Pancreas (tissue), 10 donors: ENCODE results near the gene MYBPHL. TPM values are rescaled to one million over a fixed set of nuclear protein-coding genes. Genes with fewer than 3 reads are reported as not detected.

Experiments used
- ATAC-seq, 4 donors: fragments of 200-7000 bp; cut with Tn5 transposase; one replicate each; pipeline versions ENCODE4 v1.8.0 to v1.9.1; 2020; ENCODE audit warnings: mild to moderate bottlenecking in 4 of 4, moderate library complexity in 4 of 4
- DNase-seq, 6 donors: peaks; one replicate each; pipeline ENCODE4 v3.0.0-alpha.2; 2020
- FAIRE-seq: peaks from 2 replicates; lab custom pipeline; 2012; peaks lifted over from hg19 to GRCh38; lab: Jason Lieb, UNC
- H3K27ac ChIP-seq, 4 donors: fragments of 200-600 bp; sonication (generic); 1 replicate in 3 of 4; 2 replicates in 1 of 4; pipeline versions ENCODE4 v1.5.0 to v1.8.0; 2020
- H3K27me3 ChIP-seq, 4 donors: fragments of 200-600 bp; one replicate each; pipeline ENCODE4 v1.8.0; 2021
- H3K36me3 ChIP-seq, 3 donors: fragments of 200-600 bp; sonication (generic) in 1 of 3; one replicate each; pipeline versions ENCODE4 v1.5.0 to v1.8.0; 2020 to 2021
- H3K4me1 ChIP-seq, 3 donors: fragments of 200-600 bp; one replicate each; pipeline ENCODE4 v1.8.0; 2021
- H3K4me3 ChIP-seq, 4 donors: fragments of 200-600 bp; sonication (generic) in 2 of 4; one replicate each; pipeline versions ENCODE4 v1.5.0 to v1.8.0; 2020 to 2021
- H3K9me3 ChIP-seq, 4 donors: fragments of 200-600 bp; one replicate each; pipeline ENCODE4 v1.8.0; 2021
- CTCF ChIP-seq, 4 donors: fragments of 200-600 bp; sonication (generic) in 3 of 4; IDR thresholded peaks; one replicate each; pipeline versions ENCODE4 v1.5.0 to v1.8.0; 2021; ENCODE audit warnings: antibody characterized with exemption in 4 of 4
- WGBS, 2 donors: extraction: QIAGEN DNeasy Blood & Tissue Kit; methylation state at CpG; one replicate each; pipeline ENCODE4 v1.1.7; 2013; 5-methylcytosine and 5-hydroxymethylcytosine counted together
- intact Hi-C, 3 donors: fragments of 100-400 bp; cut with DNase I; formaldehyde crosslinking; loops; one replicate each; pipeline versions ENCODE4 v1.11.1 to v1.14.2; 2022
- polyA plus RNA-seq, 2 donors: library from polyadenylated mRNA; stranded (reverse); fragments of 200-250 nt; gene quantifications; one replicate each; pipeline ENCODE4 v1.2.3, GENCODE V29; 2013
- total RNA-seq, 6 donors: library from RNA; stranded (reverse); fragmentation: NEBNext Ultra II Directional in 4 of 6; extraction: Animal tissue kit (Norgen Biotek cat#: 25700) in 4 of 6; gene quantifications; one replicate each; pipeline versions ENCODE4 v1.2.1 to v1.2.4, GENCODE V29; 2021 to 2023
- donor health status: healthy with polysubstance abuse.
- donor health status: DM: no; HTN: no; CAD: no; lungs with moderate emphysema.
- donor health status: DM: no; HTN: no; CAD: no.
- donor health status: control.
- donor health status: control.
- donor health status: Bipolar disorder and iron deficiency.
- donor health status: DM: yes; HTN: yes; CAD: no.
- donor health status: DM: no; HTN: no; CAD: no.
- donor health status: DM: no; HTN: no; CAD: no.
- donor health status: DM: yes; HTN: yes; CAD: no.

MYBPHL gene
- total and polyA plus RNA-seq, 8 donors, result 0.26 to 1.1 (median 0.27) TPM; not detected in 4

- Histone ChIP-seq H3K27me3 (no peaks in the 10 kb centered on the region), H3K27ac (no peak overlapping the region), H3K4me3 (no peak overlapping the region), H3K4me1 (peaks cover 0 to 9% (median 0%) of the 10 kb centered on the region in 3 donors), H3K36me3 (no peaks in the 10 kb centered on the region), H3K9me3 (no peaks in the 10 kb centered on the region)
- ATAC-seq (no peak), FAIRE-seq (no peak), DNase-seq (no peak)
- no peak for TF ChIP-seq CTCF (IDR thresholded peaks at IDR 0.05)
- intact Hi-C loops, result loop anchor here in 2 of 3 donors (5.0 to 10.0 kb wide), 3 partner anchors 123 to 253 kb away; partner anchors contain the start of gene SORT1 (in 1 of the 2)
- WGBS, 2 donors, result 89% methylated on average over 6 of the region's 6 CpGs
Observed at GRCh38 chr1:109271458-109271857, 35.4 kb downstream of the MYBPHL start.

- DNase-seq (peak in 1 of 6 donors; percentile 74), FAIRE-seq (no peak), ATAC-seq (no peak)
- no peaks in the 10 kb centered on the region for H3K36me3 ChIP-seq
- intact Hi-C loops, result loop anchor here in 2 of 3 donors (5.0 to 10.0 kb wide), 3 partner anchors 124 to 254 kb away; partner anchors contain the start of gene SORT1 (in 1 of the 2)
- H3K4me3 ChIP-seq, result no peak overlapping the region
- no peaks in the 10 kb centered on the region for H3K9me3 ChIP-seq
- H3K27ac ChIP-seq, result no peak overlapping the region
- H3K4me1 ChIP-seq, result peaks cover 0 to 9% (median 0%) of the 10 kb centered on the region in 3 donors
- no peak for TF ChIP-seq CTCF (IDR thresholded peaks at IDR 0.05)
- WGBS, 2 donors, result 89% methylated on average over 18 to 20 of the region's 20 CpGs
- H3K27me3 ChIP-seq, result no peaks in the 10 kb centered on the region
Observed at GRCh38 chr1:109270623-109271317, 36.0 kb downstream of the MYBPHL start.

- H3K36me3 ChIP-seq, result no peaks in the 10 kb centered on the region
Observed at GRCh38 chr1:109269981-109270622, 36.7 kb downstream of the MYBPHL start.

GRCh38 chr1:109269212-109269980 is 37.4 kb downstream of the MYBPHL start:
- H3K36me3 ChIP-seq, result no peaks in the 10 kb centered on the region
- TF ChIP-seq CTCF (IDR thresholded peaks at IDR 0.05), result no peak
- WGBS, 2 donors, result 89 to 91% methylated on average over 33 of the region's 33 CpGs
- FAIRE-seq (no peak), DNase-seq (peak in 2 of 6 donors; percentile 9 to 74), ATAC-seq (no peak)
- no peaks in the 10 kb centered on the region for H3K9me3 ChIP-seq
- intact Hi-C loops, result no loop called here
- no peak overlapping the region for H3K4me3 ChIP-seq
- H3K27ac ChIP-seq, result no peak overlapping the region
- peaks cover 0 to 2% (median 0%) of the 10 kb centered on the region in 3 donors for H3K4me1 ChIP-seq
- H3K27me3 ChIP-seq, result no peaks in the 10 kb centered on the region

More at GRCh38 chr1:109269981-109270622, 36.7 kb downstream of the MYBPHL start:
- WGBS, 2 donors, result 89 to 92% methylated on average over 17 of the region's 17 CpGs
- Histone ChIP-seq H3K4me1 (peaks cover 0 to 6% (median 0%) of the 10 kb centered on the region in 3 donors), H3K27me3 (no peaks in the 10 kb centered on the region), H3K27ac (no peak overlapping the region), H3K4me3 (no peak overlapping the region), H3K9me3 (no peaks in the 10 kb centered on the region)
- peak in 1 of 6 donors; percentile 7 for DNase-seq
- intact Hi-C loops, result loop anchor here in 2 of 3 donors (5.0 to 10.0 kb wide), 3 partner anchors 125 to 255 kb away; partner anchors contain the start of gene SORT1 (in 1 of the 2)
- FAIRE-seq, result no peak
- no peak for TF ChIP-seq CTCF (IDR thresholded peaks at IDR 0.05)
- ATAC-seq, result no peak
